ENCODE data around the gene PRKG1. TPM values are rescaled to one million over a fixed set of nuclear protein-coding genes. Genes with fewer than 3 reads are reported as not detected.

The PRKG1 gene
- total RNA-seq, 5 donors from 2014 or later (not counting 1 experiment from before 2014, with no cell fraction given): 0.03 to 0.26 (median 0.19) TPM; not detected in 1

- CTCF ChIA-PET: no interaction called here
- Histone ChIP-seq H3K27ac (ENCODE audit: low read length) (no peak overlapping the region), H3K9me3 (no peaks in the 10 kb centered on the region), H3K4me3 (ENCODE audit: control insufficient read depth in 1 of 2, extremely low read depth in 1 of 2, low read length in 1 of 2) (no peak overlapping the region), H3K27me3 (replicated peaks in 1 of 2; ENCODE audit: control insufficient read depth in 2 of 2, extremely low read depth in 1 of 2, insufficient read depth in 2 of 2, low read length in 1 of 2) (no peaks in the 10 kb centered on the region), H3K4me1 (ENCODE audit: control insufficient read depth in 1 of 2, extremely low read depth in 1 of 2, insufficient read depth in 2 of 2, low read length in 2 of 2) (no peaks in the 10 kb centered on the region), H3K36me3 (ENCODE audit: control insufficient read depth in 2 of 2, extremely low read depth in 1 of 2, insufficient read depth in 1 of 2, low read length in 1 of 2) (no peaks in the 10 kb centered on the region)
- H3K27me3 Mint-ChIP-seq: no peaks in the 10 kb centered on the region
- no peak overlapping the region for H3K27ac Mint-ChIP-seq
- DNase-seq: no peak
- H3K4me3 Mint-ChIP-seq: no peak overlapping the region
- ATAC-seq (replicated peaks in 1 of 4): no peak
- peaks cover 0 to 3% (median 0%) of the 10 kb centered on the region in 3 donors for H3K9me3 Mint-ChIP-seq
- no CpG with 5 or more reads among the region's 1 CpG for WGBS (ENCODE audit: insufficient coverage)
- POLR2A ChIA-PET: interaction anchor here in 1 of 2 donors (0.5 kb wide), 1 partner anchor 1797 kb away, joined by 3 read pairs; no protein-coding TSS in a partner anchor
- no peaks in the 10 kb centered on the region for H3K4me1 Mint-ChIP-seq
- H3K36me3 Mint-ChIP-seq: no peaks in the 10 kb centered on the region
Observed at GRCh38 chr10:51117794-51118193, 43.5 kb downstream of the PRKG1 start.

- Histone ChIP-seq H3K36me3 (ENCODE audit: control insufficient read depth in 2 of 2, extremely low read depth in 1 of 2, insufficient read depth in 1 of 2, low read length in 1 of 2) (no peaks in the 10 kb centered on the region), H3K9me3 (no peaks in the 10 kb centered on the region), H3K4me1 (ENCODE audit: control insufficient read depth in 1 of 2, extremely low read depth in 1 of 2, insufficient read depth in 2 of 2, low read length in 2 of 2) (no peaks in the 10 kb centered on the region), H3K27ac (ENCODE audit: low read length) (no peak overlapping the region), H3K4me3 (ENCODE audit: control insufficient read depth in 1 of 2, extremely low read depth in 1 of 2, low read length in 1 of 2) (no peak overlapping the region), H3K27me3 (replicated peaks in 1 of 2; ENCODE audit: control insufficient read depth in 2 of 2, extremely low read depth in 1 of 2, insufficient read depth in 2 of 2, low read length in 1 of 2) (no peaks in the 10 kb centered on the region)
- no CpG with 5 or more reads among the region's 1 CpG for WGBS (ENCODE audit: insufficient coverage)
- ChIA-PET CTCF (no interaction called here), POLR2A (no interaction called here)
- Mint-ChIP-seq H3K9me3 (peaks cover 0 to 8% (median 0%) of the 10 kb centered on the region in 3 donors), H3K27me3 (no peaks in the 10 kb centered on the region), H3K4me1 (no peaks in the 10 kb centered on the region), H3K27ac (no peak overlapping the region), H3K36me3 (no peaks in the 10 kb centered on the region), H3K4me3 (no peak overlapping the region)
- DNase-seq: no peak
- no peak for ATAC-seq (replicated peaks in 1 of 4)
Observed at GRCh38 chr10:51119441-51119840, 45.2 kb downstream of the PRKG1 start.

GRCh38 chr10:51121861-51122260 is 47.6 kb downstream of the PRKG1 start:
- no peaks in the 10 kb centered on the region for H3K36me3 Mint-ChIP-seq
- no peak for DNase-seq
- no peak overlapping the region for H3K4me3 ChIP-seq (ENCODE audit: control insufficient read depth in 1 of 2, extremely low read depth in 1 of 2, low read length in 1 of 2)
- H3K27ac Mint-ChIP-seq: no peak overlapping the region
- no peaks in the 10 kb centered on the region for H3K27me3 ChIP-seq (replicated peaks in 1 of 2; ENCODE audit: control insufficient read depth in 2 of 2, extremely low read depth in 1 of 2, insufficient read depth in 2 of 2, low read length in 1 of 2)
- no peak overlapping the region for H3K27ac ChIP-seq (ENCODE audit: low read length)
- CTCF ChIA-PET: no interaction called here
- POLR2A ChIA-PET: no interaction called here
- H3K4me3 Mint-ChIP-seq: no peak overlapping the region
- no peaks in the 10 kb centered on the region for H3K9me3 ChIP-seq
- H3K36me3 ChIP-seq (ENCODE audit: control insufficient read depth in 2 of 2, extremely low read depth in 1 of 2, insufficient read depth in 1 of 2, low read length in 1 of 2): no peaks in the 10 kb centered on the region
- H3K27me3 Mint-ChIP-seq: no peaks in the 10 kb centered on the region
- H3K9me3 Mint-ChIP-seq: peaks cover 0 to 8% (median 2%) of the 10 kb centered on the region in 3 donors
- ATAC-seq (replicated peaks in 1 of 4): no peak
- 85% methylated on average over 4 of the region's 4 CpGs for WGBS (ENCODE audit: insufficient coverage)
- H3K4me1 ChIP-seq (ENCODE audit: control insufficient read depth in 1 of 2, extremely low read depth in 1 of 2, insufficient read depth in 2 of 2, low read length in 2 of 2): no peaks in the 10 kb centered on the region
- no peaks in the 10 kb centered on the region for H3K4me1 Mint-ChIP-seq

GRCh38 chr10:51124852-51125251 is 50.6 kb downstream of the PRKG1 start:
- POLR2A ChIA-PET: no interaction called here
- Histone ChIP-seq H3K36me3 (ENCODE audit: control insufficient read depth in 2 of 2, extremely low read depth in 1 of 2, insufficient read depth in 1 of 2, low read length in 1 of 2) (no peaks in the 10 kb centered on the region), H3K9me3 (no peaks in the 10 kb centered on the region), H3K4me3 (ENCODE audit: control insufficient read depth in 1 of 2, extremely low read depth in 1 of 2, low read length in 1 of 2) (no peak overlapping the region), H3K27ac (ENCODE audit: low read length) (no peak overlapping the region), H3K27me3 (replicated peaks in 1 of 2; ENCODE audit: control insufficient read depth in 2 of 2, extremely low read depth in 1 of 2, insufficient read depth in 2 of 2, low read length in 1 of 2) (no peaks in the 10 kb centered on the region), H3K4me1 (ENCODE audit: control insufficient read depth in 1 of 2, extremely low read depth in 1 of 2, insufficient read depth in 2 of 2, low read length in 2 of 2) (no peaks in the 10 kb centered on the region)
- no peaks in the 10 kb centered on the region for H3K4me1 Mint-ChIP-seq
- no peak overlapping the region for H3K27ac Mint-ChIP-seq
- peaks cover 0 to 8% (median 5%) of the 10 kb centered on the region in 3 donors for H3K9me3 Mint-ChIP-seq
- CTCF ChIA-PET: no interaction called here
- no peaks in the 10 kb centered on the region for H3K27me3 Mint-ChIP-seq
- no peaks in the 10 kb centered on the region for H3K36me3 Mint-ChIP-seq
- WGBS (ENCODE audit: insufficient coverage): no CpG with 5 or more reads among the region's 1 CpG
- no peak for ATAC-seq (replicated peaks in 1 of 4)
- no peak for DNase-seq
- no peak overlapping the region for H3K4me3 Mint-ChIP-seq

- H3K4me3 ChIP-seq (ENCODE audit: control insufficient read depth in 1 of 2, extremely low read depth in 1 of 2, low read length in 1 of 2): no peak overlapping the region
- ChIA-PET POLR2A (no interaction called here), CTCF (no interaction called here)
- no peak overlapping the region for H3K4me3 Mint-ChIP-seq
- no CpG with 5 or more reads among the region's 2 CpGs for WGBS (ENCODE audit: insufficient coverage)
- H3K4me1 ChIP-seq (ENCODE audit: control insufficient read depth in 1 of 2, extremely low read depth in 1 of 2, insufficient read depth in 2 of 2, low read length in 2 of 2): no peaks in the 10 kb centered on the region
- H3K27me3 ChIP-seq (replicated peaks in 1 of 2; ENCODE audit: control insufficient read depth in 2 of 2, extremely low read depth in 1 of 2, insufficient read depth in 2 of 2, low read length in 1 of 2): no peaks in the 10 kb centered on the region
- no peak overlapping the region for H3K27ac Mint-ChIP-seq
- H3K9me3 Mint-ChIP-seq: peaks cover 0 to 8% (median 5%) of the 10 kb centered on the region in 3 donors
- H3K36me3 Mint-ChIP-seq: no peaks in the 10 kb centered on the region
- no peaks in the 10 kb centered on the region for H3K9me3 ChIP-seq
- H3K27me3 Mint-ChIP-seq: no peaks in the 10 kb centered on the region
- ATAC-seq (replicated peaks in 1 of 4): no peak
- H3K27ac ChIP-seq (ENCODE audit: low read length): no peak overlapping the region
- no peaks in the 10 kb centered on the region for H3K4me1 Mint-ChIP-seq
- no peak for DNase-seq
- no peaks in the 10 kb centered on the region for H3K36me3 ChIP-seq (ENCODE audit: control insufficient read depth in 2 of 2, extremely low read depth in 1 of 2, insufficient read depth in 1 of 2, low read length in 1 of 2)
Observed at GRCh38 chr10:51125518-51125917, 51.2 kb downstream of the PRKG1 start.

GRCh38 chr10:51129946-51130544 is 55.8 kb downstream of the PRKG1 start:
- POLR2A ChIA-PET: no interaction called here
- CTCF ChIA-PET: no interaction called here
- 75% methylated on average over 1 of the region's 2 CpGs for WGBS (ENCODE audit: insufficient coverage)

More at GRCh38 chr10:51129946-51130544, 55.8 kb downstream of the PRKG1 start:
- ATAC-seq (replicated peaks in 1 of 4) (no peak), DNase-seq (no peak)
- no peaks in the 10 kb centered on the region for H3K9me3 ChIP-seq
- H3K36me3 ChIP-seq (ENCODE audit: control insufficient read depth in 2 of 2, extremely low read depth in 1 of 2, insufficient read depth in 1 of 2, low read length in 1 of 2): no peaks in the 10 kb centered on the region
- Mint-ChIP-seq H3K4me1 (no peaks in the 10 kb centered on the region), H3K27ac (no peak overlapping the region), H3K36me3 (no peaks in the 10 kb centered on the region), H3K4me3 (no peak overlapping the region), H3K27me3 (no peaks in the 10 kb centered on the region), H3K9me3 (peaks cover 0 to 5% (median 0%) of the 10 kb centered on the region in 3 donors)
- no peaks in the 10 kb centered on the region for H3K4me1 ChIP-seq (ENCODE audit: control insufficient read depth in 1 of 2, extremely low read depth in 1 of 2, insufficient read depth in 2 of 2, low read length in 2 of 2)
- no peak overlapping the region for H3K4me3 ChIP-seq (ENCODE audit: control insufficient read depth in 1 of 2, extremely low read depth in 1 of 2, low read length in 1 of 2)
- H3K27me3 ChIP-seq (replicated peaks in 1 of 2; ENCODE audit: control insufficient read depth in 2 of 2, extremely low read depth in 1 of 2, insufficient read depth in 2 of 2, low read length in 1 of 2): no peaks in the 10 kb centered on the region
- no peak overlapping the region for H3K27ac ChIP-seq (ENCODE audit: low read length)
